ENCODE results near the gene MMP24OS.

Gene MMP24OS

GRCh38 chr20:35314816-35315631 lies 37.1 kb upstream of the MMP24OS start:
- H3K4me3 ChIP-seq (ENCODE audit: low read length), result no peak overlapping the region
- no peak overlapping the region for H3K27ac ChIP-seq (ENCODE audit: low read length)
- no peak for TF ChIP-seq CTCF (IDR thresholded peaks at IDR 0.05; ENCODE audit: low read depth, low read length)
- no peak for TF ChIP-seq EZH2phosphoT487 (IDR thresholded peaks at IDR 0.05; ENCODE audit: low read depth)
- H3K4me2 ChIP-seq (ENCODE audit: low read length), result no peak overlapping the region
- no peaks in the 10 kb centered on the region for H3K9me3 ChIP-seq (ENCODE audit: insufficient read depth, low read length)
- peaks cover 31% of the 10 kb centered on the region for H3K4me1 ChIP-seq (ENCODE audit: low read length)
- H4K20me1 ChIP-seq (ENCODE audit: insufficient read depth, low read length), result no peaks in the 10 kb centered on the region
- H3K79me2 ChIP-seq (ENCODE audit: low read length), result no peaks in the 10 kb centered on the region
- H3K27me3 ChIP-seq (ENCODE audit: low read depth, low read length), result no peaks in the 10 kb centered on the region
- H2AFZ ChIP-seq (ENCODE audit: low read depth, low read length), result no peak overlapping the region
- H3K9ac ChIP-seq (ENCODE audit: low read length), result no peak overlapping the region
- H3K36me3 ChIP-seq (replicated peaks; ENCODE audit: low read depth, low read length), result no peaks in the 10 kb centered on the region

GRCh38 chr20:35312318-35312717 lies 34.4 kb upstream of the MMP24OS start:
- no peaks in the 10 kb centered on the region for H3K27me3 ChIP-seq (ENCODE audit: low read depth, low read length)
- no peaks in the 10 kb centered on the region for H4K20me1 ChIP-seq (ENCODE audit: insufficient read depth, low read length)
- H3K36me3 ChIP-seq (replicated peaks; ENCODE audit: low read depth, low read length), result no peaks in the 10 kb centered on the region
- no peak for TF ChIP-seq CTCF (IDR thresholded peaks at IDR 0.05; ENCODE audit: low read depth, low read length)
- TF ChIP-seq EZH2phosphoT487 (IDR thresholded peaks at IDR 0.05; ENCODE audit: low read depth), result no peak
- no peak overlapping the region for H3K4me3 ChIP-seq (ENCODE audit: low read length)
- no peak overlapping the region for H3K27ac ChIP-seq (ENCODE audit: low read length)
- no peak overlapping the region for H3K4me2 ChIP-seq (ENCODE audit: low read length)
- no peaks in the 10 kb centered on the region for H3K79me2 ChIP-seq (ENCODE audit: low read length)
- no peak overlapping the region for H3K9ac ChIP-seq (ENCODE audit: low read length)
- no peaks in the 10 kb centered on the region for H3K9me3 ChIP-seq (ENCODE audit: insufficient read depth, low read length)
- H2AFZ ChIP-seq (ENCODE audit: low read depth, low read length), result no peak overlapping the region
- H3K4me1 ChIP-seq (ENCODE audit: low read length), result peaks cover 19% of the 10 kb centered on the region

- H3K4me3 ChIP-seq (ENCODE audit: low read length), result no peak overlapping the region
- peaks cover 19% of the 10 kb centered on the region for H3K4me1 ChIP-seq (ENCODE audit: low read length)
- TF ChIP-seq CTCF (IDR thresholded peaks at IDR 0.05; ENCODE audit: low read depth, low read length) (no peak), EZH2phosphoT487 (IDR thresholded peaks at IDR 0.05; ENCODE audit: low read depth) (no peak)
- H3K9me3 ChIP-seq (ENCODE audit: insufficient read depth, low read length), result no peaks in the 10 kb centered on the region
- no peak overlapping the region for H3K27ac ChIP-seq (ENCODE audit: low read length)
- no peaks in the 10 kb centered on the region for H4K20me1 ChIP-seq (ENCODE audit: insufficient read depth, low read length)
- no peak overlapping the region for H3K9ac ChIP-seq (ENCODE audit: low read length)
- H3K4me2 ChIP-seq (ENCODE audit: low read length), result peak overlapping the region; percentile 36
- H3K27me3 ChIP-seq (ENCODE audit: low read depth, low read length), result no peaks in the 10 kb centered on the region
- no peaks in the 10 kb centered on the region for H3K36me3 ChIP-seq (replicated peaks; ENCODE audit: low read depth, low read length)
- no peak overlapping the region for H2AFZ ChIP-seq (ENCODE audit: low read depth, low read length)
- H3K79me2 ChIP-seq (ENCODE audit: low read length), result no peaks in the 10 kb centered on the region
Observed at GRCh38 chr20:35311822-35312221, 33.9 kb upstream of the MMP24OS start.

- H2AFZ ChIP-seq (ENCODE audit: low read depth, low read length), result peak overlapping the region; percentile 3; the same call in 1 of the 2 replicates
- no peaks in the 10 kb centered on the region for H3K36me3 ChIP-seq (replicated peaks; ENCODE audit: low read depth, low read length)
- H3K79me2 ChIP-seq (ENCODE audit: low read length), result no peaks in the 10 kb centered on the region
- H3K9me3 ChIP-seq (ENCODE audit: insufficient read depth, low read length), result no peaks in the 10 kb centered on the region
- H4K20me1 ChIP-seq (ENCODE audit: insufficient read depth, low read length), result no peaks in the 10 kb centered on the region
- no peak overlapping the region for H3K27ac ChIP-seq (ENCODE audit: low read length)
- no peak overlapping the region for H3K4me3 ChIP-seq (ENCODE audit: low read length)
- no peaks in the 10 kb centered on the region for H3K27me3 ChIP-seq (ENCODE audit: low read depth, low read length)
- H3K9ac ChIP-seq (ENCODE audit: low read length), result no peak overlapping the region
- peak overlapping the region; percentile 36 for H3K4me2 ChIP-seq (ENCODE audit: low read length)
- no peak for TF ChIP-seq CTCF (IDR thresholded peaks at IDR 0.05; ENCODE audit: low read depth, low read length)
- no peak for TF ChIP-seq EZH2phosphoT487 (IDR thresholded peaks at IDR 0.05; ENCODE audit: low read depth)
- H3K4me1 ChIP-seq (ENCODE audit: low read length), result peaks cover 19% of the 10 kb centered on the region
Observed at GRCh38 chr20:35311409-35311808, 33.5 kb upstream of the MMP24OS start.

Data from OCI-LY3 (cell line).